ENCODE measurements around the gene SERPINA10.

DNA sequence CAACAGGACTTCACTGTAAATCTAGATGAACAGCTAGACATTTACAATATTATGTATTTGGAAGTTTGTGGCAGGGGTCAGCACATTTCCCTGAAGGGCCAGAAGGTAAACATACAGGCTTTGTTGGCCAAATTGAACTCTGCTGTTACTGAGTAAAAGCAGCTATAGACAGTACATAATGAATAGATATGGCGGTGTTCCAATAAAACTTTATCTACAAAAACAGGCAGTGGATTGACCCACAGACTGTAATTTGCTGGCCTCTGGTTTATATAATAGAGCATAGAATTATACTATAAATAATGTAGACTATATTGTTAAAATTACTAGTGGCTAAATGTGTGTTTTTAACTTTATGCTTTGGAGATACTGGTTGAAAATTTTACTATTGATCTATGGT is 25.7 kb downstream of the SERPINA10 start:
- TF ChIP-seq, protein P1, sequence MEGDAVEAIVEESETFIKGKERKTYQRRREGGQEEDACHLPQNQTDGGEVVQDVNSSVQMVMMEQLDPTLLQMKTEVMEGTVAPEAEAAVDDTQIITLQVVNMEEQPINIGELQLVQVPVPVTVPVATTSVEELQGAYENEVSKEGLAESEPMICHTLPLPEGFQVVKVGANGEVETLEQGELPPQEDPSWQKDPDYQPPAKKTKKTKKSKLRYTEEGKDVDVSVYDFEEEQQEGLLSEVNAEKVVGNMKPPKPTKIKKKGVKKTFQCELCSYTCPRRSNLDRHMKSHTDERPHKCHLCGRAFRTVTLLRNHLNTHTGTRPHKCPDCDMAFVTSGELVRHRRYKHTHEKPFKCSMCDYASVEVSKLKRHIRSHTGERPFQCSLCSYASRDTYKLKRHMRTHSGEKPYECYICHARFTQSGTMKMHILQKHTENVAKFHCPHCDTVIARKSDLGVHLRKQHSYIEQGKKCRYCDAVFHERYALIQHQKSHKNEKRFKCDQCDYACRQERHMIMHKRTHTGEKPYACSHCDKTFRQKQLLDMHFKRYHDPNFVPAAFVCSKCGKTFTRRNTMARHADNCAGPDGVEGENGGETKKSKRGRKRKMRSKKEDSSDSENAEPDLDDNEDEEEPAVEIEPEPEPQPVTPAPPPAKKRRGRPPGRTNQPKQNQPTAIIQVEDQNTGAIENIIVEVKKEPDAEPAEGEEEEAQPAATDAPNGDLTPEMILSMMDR (IDR thresholded peaks at IDR 0.05), result no peak
- TF ChIP-seq, protein P2, sequence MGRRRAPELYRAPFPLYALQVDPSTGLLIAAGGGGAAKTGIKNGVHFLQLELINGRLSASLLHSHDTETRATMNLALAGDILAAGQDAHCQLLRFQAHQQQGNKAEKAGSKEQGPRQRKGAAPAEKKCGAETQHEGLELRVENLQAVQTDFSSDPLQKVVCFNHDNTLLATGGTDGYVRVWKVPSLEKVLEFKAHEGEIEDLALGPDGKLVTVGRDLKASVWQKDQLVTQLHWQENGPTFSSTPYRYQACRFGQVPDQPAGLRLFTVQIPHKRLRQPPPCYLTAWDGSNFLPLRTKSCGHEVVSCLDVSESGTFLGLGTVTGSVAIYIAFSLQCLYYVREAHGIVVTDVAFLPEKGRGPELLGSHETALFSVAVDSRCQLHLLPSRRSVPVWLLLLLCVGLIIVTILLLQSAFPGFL (CRISPR knock-in tag; IDR thresholded peaks at IDR 0.05; ENCODE audit: borderline replicate concordance), result no peak
- TF ChIP-seq, protein P3, sequence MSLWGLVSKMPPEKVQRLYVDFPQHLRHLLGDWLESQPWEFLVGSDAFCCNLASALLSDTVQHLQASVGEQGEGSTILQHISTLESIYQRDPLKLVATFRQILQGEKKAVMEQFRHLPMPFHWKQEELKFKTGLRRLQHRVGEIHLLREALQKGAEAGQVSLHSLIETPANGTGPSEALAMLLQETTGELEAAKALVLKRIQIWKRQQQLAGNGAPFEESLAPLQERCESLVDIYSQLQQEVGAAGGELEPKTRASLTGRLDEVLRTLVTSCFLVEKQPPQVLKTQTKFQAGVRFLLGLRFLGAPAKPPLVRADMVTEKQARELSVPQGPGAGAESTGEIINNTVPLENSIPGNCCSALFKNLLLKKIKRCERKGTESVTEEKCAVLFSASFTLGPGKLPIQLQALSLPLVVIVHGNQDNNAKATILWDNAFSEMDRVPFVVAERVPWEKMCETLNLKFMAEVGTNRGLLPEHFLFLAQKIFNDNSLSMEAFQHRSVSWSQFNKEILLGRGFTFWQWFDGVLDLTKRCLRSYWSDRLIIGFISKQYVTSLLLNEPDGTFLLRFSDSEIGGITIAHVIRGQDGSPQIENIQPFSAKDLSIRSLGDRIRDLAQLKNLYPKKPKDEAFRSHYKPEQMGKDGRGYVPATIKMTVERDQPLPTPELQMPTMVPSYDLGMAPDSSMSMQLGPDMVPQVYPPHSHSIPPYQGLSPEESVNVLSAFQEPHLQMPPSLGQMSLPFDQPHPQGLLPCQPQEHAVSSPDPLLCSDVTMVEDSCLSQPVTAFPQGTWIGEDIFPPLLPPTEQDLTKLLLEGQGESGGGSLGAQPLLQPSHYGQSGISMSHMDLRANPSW (CRISPR knock-in tag; conservative IDR thresholded peaks at IDR 0.05; ENCODE audit: low read depth), result no peak
- TF ChIP-seq TCF7 (CRISPR knock-in tag; IDR thresholded peaks at IDR 0.05; ENCODE audit: low read depth) (no peak), TEAD1 (CRISPR knock-in tag; IDR thresholded peaks at IDR 0.05) (no peak)
- TF ChIP-seq, protein P4, sequence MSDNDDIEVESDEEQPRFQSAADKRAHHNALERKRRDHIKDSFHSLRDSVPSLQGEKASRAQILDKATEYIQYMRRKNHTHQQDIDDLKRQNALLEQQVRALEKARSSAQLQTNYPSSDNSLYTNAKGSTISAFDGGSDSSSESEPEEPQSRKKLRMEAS (CRISPR knock-in tag; IDR thresholded peaks at IDR 0.05), result no peak
- TF ChIP-seq, protein P5, sequence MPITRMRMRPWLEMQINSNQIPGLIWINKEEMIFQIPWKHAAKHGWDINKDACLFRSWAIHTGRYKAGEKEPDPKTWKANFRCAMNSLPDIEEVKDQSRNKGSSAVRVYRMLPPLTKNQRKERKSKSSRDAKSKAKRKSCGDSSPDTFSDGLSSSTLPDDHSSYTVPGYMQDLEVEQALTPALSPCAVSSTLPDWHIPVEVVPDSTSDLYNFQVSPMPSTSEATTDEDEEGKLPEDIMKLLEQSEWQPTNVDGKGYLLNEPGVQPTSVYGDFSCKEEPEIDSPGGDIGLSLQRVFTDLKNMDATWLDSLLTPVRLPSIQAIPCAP (CRISPR knock-in tag; IDR thresholded peaks at IDR 0.05), result no peak
